HEK293 (cell line): ENCODE data around the gene OBSCN.

Source experiments
- CTCF ChIA-PET: fragments of 350-600 bp; formaldehyde crosslinking; extraction: SDS; loops from one replicate; lab custom pipeline; 2021; ENCODE audit warnings: antibody characterized with exemption; lab: Yijun Ruan, JAX
- POLR2A ChIA-PET: fragments of 300-600 bp; formaldehyde crosslinking; extraction: SDS; loops from one replicate; lab custom pipeline; 2020; ENCODE audit warnings: antibody characterized with exemption, inconsistent platforms; lab: Yijun Ruan, JAX
- H3K27ac ChIP-seq: fragments of 200-500 bp; sonication (Bioruptor generic); 2 replicates; pipeline ENCODE4 v1.5.1; 2014; ENCODE audit warnings: low read depth, low read length, control low read depth, inconsistent platforms; ENCODE audit errors: extremely low read depth
- H3K36me3 ChIP-seq, 2 experiments: fragments of 200-500 bp in 1 of 2; sonication (Bioruptor generic) in 1 of 2; 1 replicate in 1 of 2; 2 replicates in 1 of 2; pipeline ENCODE4 v1.5.1; 2014 to 2017; ENCODE audit warnings: inconsistent platforms in 2 of 2, low read length in 2 of 2; ENCODE audit not compliant: control insufficient read depth in 2 of 2, insufficient read depth in 1 of 2
- H3K4me1 ChIP-seq: fragments of 200-500 bp; sonication (Bioruptor generic); 2 replicates; pipeline ENCODE4 v1.5.1; 2014; ENCODE audit warnings: mild to moderate bottlenecking, low read length, inconsistent platforms; ENCODE audit not compliant: control insufficient read depth, insufficient read depth
- H3K4me3 ChIP-seq: 2 replicates; pipeline ENCODE4 v1.5.1; 2011; ENCODE audit warnings: low read depth, mild to moderate bottlenecking, control low read depth, low read length, moderate library complexity
- H3K9me3 ChIP-seq: fragments of 200-500 bp; sonication (Bioruptor generic); 2 replicates; pipeline ENCODE4 v1.5.1; 2014; ENCODE audit warnings: low read depth, low read length, inconsistent platforms; ENCODE audit not compliant: control insufficient read depth, insufficient read depth
- BCL11A ChIP-seq: fragments of 450-650 bp; formaldehyde crosslinking; IDR thresholded peaks from 2 replicates; pipeline ENCODE4 v1.5.1; 2016; ENCODE audit warnings: low read depth, missing biosample characterization, missing genetic modification characterization
- BCL11B ChIP-seq: fragments of 450-650 bp; formaldehyde crosslinking; IDR thresholded peaks from 2 replicates; pipeline ENCODE4 v1.5.1; 2016; ENCODE audit warnings: low read depth, missing biosample characterization, missing genetic modification characterization
- GLIS1 ChIP-seq: fragments of 450-650 bp; formaldehyde crosslinking; IDR thresholded peaks from 2 replicates; pipeline ENCODE4 v1.5.1; 2016; ENCODE audit warnings: missing biosample characterization, missing genetic modification characterization
- GLIS2 ChIP-seq: fragments of 450-650 bp; formaldehyde crosslinking; IDR thresholded peaks from 2 replicates; pipeline ENCODE4 v1.5.1; 2016; ENCODE audit warnings: missing biosample characterization, missing genetic modification characterization
- KLF8 ChIP-seq: fragments of 450-650 bp; formaldehyde crosslinking; IDR thresholded peaks from 2 replicates; pipeline ENCODE4 v1.5.1; 2016; ENCODE audit warnings: missing biosample characterization, missing genetic modification characterization
- ZBTB11 ChIP-seq: fragments of 450-650 bp; formaldehyde crosslinking; conservative IDR thresholded peaks from 2 replicates; pipeline ENCODE4 v1.5.1; 2016; ENCODE audit warnings: low read depth, missing biosample characterization, missing genetic modification characterization
- ZBTB44 ChIP-seq: fragments of 450-650 bp; IDR thresholded peaks from 2 replicates; pipeline ENCODE4 v1.5.1; 2018; ENCODE audit warnings: missing biosample characterization, mild to moderate bottlenecking, missing genetic modification characterization
- ZBTB7A ChIP-seq: fragments of 450-650 bp; formaldehyde crosslinking; IDR thresholded peaks from 2 replicates; pipeline ENCODE4 v1.5.1; 2016; ENCODE audit warnings: low read depth, missing biosample characterization, missing genetic modification characterization
- ZIC2 ChIP-seq: fragments of 450-650 bp; formaldehyde crosslinking; IDR thresholded peaks from 2 replicates; pipeline ENCODE4 v1.5.1; 2016; ENCODE audit warnings: missing biosample characterization, missing genetic modification characterization
- ZNF37A ChIP-seq: fragments of 450-650 bp; IDR thresholded peaks from 2 replicates; pipeline ENCODE4 v1.5.1; 2018; ENCODE audit warnings: missing biosample characterization, missing genetic modification characterization
- ZNF548 ChIP-seq: fragments of 450-650 bp; formaldehyde crosslinking; IDR thresholded peaks from 2 replicates; pipeline ENCODE4 v1.5.1; 2016; ENCODE audit warnings: missing biosample characterization, missing genetic modification characterization
- ZNF600 ChIP-seq: fragments of 450-650 bp; formaldehyde crosslinking; IDR thresholded peaks from 2 replicates; pipeline ENCODE4 v1.5.1; 2016; ENCODE audit warnings: missing biosample characterization, missing genetic modification characterization

OBSCN gene

GRCh38 chr1:228366866-228367741 is 159.3 kb downstream of the OBSCN start:
- no peaks in the 10 kb centered on the region for H3K36me3 ChIP-seq
- no peak overlapping the region for H3K27ac ChIP-seq
- ChIA-PET CTCF (interaction anchor here (0.6 kb wide), 1 partner anchor 565 kb away, joined by 3 read pairs; no protein-coding TSS in a partner anchor), POLR2A (interaction anchor here (0.6 kb wide), 1 partner anchor 40 kb away, joined by 3 read pairs; the partner anchor contains the start of gene TRIM11)
- no peak overlapping the region for H3K4me3 ChIP-seq
- no peaks in the 10 kb centered on the region for H3K9me3 ChIP-seq
- no peaks in the 10 kb centered on the region for H3K4me1 ChIP-seq
- TF ChIP-seq ZNF548 (tag by site-specific recombination) = no peak
- TF ChIP-seq ZBTB11 (tag by site-specific recombination) = no peak; the same call in 1 of the 2 replicates
- no peak for TF ChIP-seq ZBTB44
- no peak for TF ChIP-seq ZIC2 (tag by site-specific recombination)
- peak; percentile 38; the same call in 1 of the 2 replicates for TF ChIP-seq GLIS2 (tag by site-specific recombination)
- no peak for TF ChIP-seq ZNF37A (tag by site-specific recombination)
- peak; percentile 88 for TF ChIP-seq ZNF600 (tag by site-specific recombination)

GRCh38 chr1:228367798-228368791 is 160.3 kb downstream of the OBSCN start:
- no peak overlapping the region for H3K4me3 ChIP-seq
- TF ChIP-seq KLF8 (tag by site-specific recombination) (peak; percentile 54; the same call in 1 of the 2 replicates), GLIS1 (tag by site-specific recombination) (no peak), ZBTB7A (tag by site-specific recombination) (0 out of 2 replicates have a peak, but pooled peaks have one; percentile 40), BCL11B (tag by site-specific recombination) (peak; percentile 76), BCL11A (tag by site-specific recombination) (peak; percentile 82)
- H3K27ac ChIP-seq = no peak overlapping the region
- no peaks in the 10 kb centered on the region for H3K36me3 ChIP-seq
- H3K9me3 ChIP-seq = no peaks in the 10 kb centered on the region
- POLR2A ChIA-PET = interaction anchor here (0.6 kb wide), 1 partner anchor 39 kb away, joined by 3 read pairs; the partner anchor contains the start of gene TRIM11
- CTCF ChIA-PET = no interaction called here
- H3K4me1 ChIP-seq = no peaks in the 10 kb centered on the region
